Brain pericyte (primary cell): ENCODE measurements around the gene EML5.
"Not testable (repeated sequence)": the region's sequence is repeated elsewhere in the genome, so short reads cannot be mapped to it uniquely, and the experiment has no call there.

ENCODE experiments used
- DNase-seq: peaks from one replicate; pipeline ENCODE4 v3.0.0-alpha.2; 2012; ENCODE audit warnings: low read depth, low spot score

EML5 gene

DNA sequence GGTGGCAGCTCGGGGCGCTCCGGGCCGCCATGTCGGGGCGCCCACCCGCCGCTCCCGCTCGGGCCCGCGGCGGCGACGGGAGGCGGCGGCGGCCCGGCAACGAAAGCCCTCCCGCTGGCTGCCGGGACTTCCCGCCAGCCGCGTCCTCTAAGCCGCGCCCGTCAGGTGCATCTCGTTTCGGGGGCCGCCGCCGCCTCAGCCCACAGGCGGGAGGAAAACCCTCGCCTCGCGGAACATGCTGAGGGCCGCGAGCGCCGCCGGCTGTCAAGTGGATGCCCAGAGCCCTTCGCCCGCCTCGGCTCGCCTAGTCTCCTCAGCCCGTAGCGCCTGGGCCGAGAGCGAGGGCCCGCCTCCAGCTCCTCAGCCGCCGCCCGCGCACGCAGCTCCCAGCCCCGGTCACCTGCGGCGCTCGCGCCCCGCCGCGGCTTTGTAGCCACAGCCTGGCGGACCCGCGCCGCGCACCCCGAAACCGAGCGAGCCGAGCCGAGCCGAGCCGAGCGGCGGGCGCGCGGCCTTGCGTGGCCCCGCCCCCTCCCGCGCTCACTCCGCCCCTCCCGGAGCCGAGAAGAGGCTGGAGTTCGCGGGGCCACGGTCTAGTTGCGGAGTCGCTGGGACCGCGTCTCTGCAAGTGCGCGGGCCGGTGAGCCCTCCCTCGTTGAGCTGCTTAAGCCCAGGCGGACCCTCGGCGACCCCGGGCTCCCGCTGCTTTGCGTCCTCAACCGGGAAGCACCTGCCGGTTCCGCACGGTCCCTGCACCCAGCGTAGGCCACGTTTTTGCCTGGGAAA, at the start of gene EML5:
Gene EML5, minus strand, starts transcription at position 481 of the 786 bp plus-strand sequence. Its CDS starts 450 bp downstream, at position 31.
- DNase-seq, result no peak

DNA sequence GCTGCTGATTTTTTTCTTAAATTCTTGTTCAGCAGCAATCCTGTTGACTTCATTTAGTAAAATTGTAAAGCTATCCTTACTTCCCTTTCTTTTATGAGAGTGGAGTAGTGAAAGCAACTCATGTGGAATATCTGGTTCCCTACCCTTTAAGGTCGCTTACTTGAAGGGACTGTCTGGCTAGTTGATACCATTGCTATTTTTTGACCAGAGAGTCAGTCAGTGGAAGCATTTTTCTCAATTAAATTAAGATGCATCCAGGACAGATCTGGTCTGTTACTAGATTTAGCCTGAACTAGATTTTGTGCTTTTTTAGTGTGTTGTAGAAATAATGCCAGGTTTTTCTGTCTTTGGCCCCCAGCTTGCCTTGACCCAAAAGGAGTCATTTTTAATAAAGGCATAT, 49.7 kb upstream of the EML5 start:
- DNase-seq, result no peak

- DNase-seq, result no peak
Observed at GRCh38 chr14:88841741-88842140, 49.0 kb upstream of the EML5 start.

DNA sequence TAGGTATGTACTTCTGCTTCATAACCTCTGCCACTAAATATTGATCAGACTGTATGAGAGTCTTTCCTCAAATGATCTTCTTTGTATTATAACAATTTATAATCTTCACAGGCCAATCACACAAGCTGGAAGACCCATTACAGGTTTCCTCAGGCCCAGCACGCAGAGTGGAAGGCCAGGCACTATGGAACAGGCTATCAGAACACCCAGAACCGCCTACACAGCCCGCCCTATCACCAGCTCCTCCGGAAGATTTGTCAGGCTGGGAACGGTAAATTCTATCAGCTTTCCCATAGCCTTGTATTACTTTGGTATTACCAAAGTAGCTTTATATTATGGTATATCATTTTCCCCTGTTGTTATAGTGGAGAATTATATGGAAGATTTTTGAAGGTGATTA, 48.2 kb upstream of the EML5 start:
- DNase-seq, result no peak

GRCh38 chr14:88838015-88838414, 45.3 kb upstream of the EML5 start:
- no peak for DNase-seq

- no peak for DNase-seq
Observed at GRCh38 chr14:88837495-88837894, 44.7 kb upstream of the EML5 start.

GRCh38 chr14:88835661-88836060, 42.9 kb upstream of the EML5 start:
- peak; percentile 2 for DNase-seq

- peak; percentile 65 for DNase-seq
Observed at GRCh38 chr14:88834883-88835431, 42.2 kb upstream of the EML5 start.

DNA sequence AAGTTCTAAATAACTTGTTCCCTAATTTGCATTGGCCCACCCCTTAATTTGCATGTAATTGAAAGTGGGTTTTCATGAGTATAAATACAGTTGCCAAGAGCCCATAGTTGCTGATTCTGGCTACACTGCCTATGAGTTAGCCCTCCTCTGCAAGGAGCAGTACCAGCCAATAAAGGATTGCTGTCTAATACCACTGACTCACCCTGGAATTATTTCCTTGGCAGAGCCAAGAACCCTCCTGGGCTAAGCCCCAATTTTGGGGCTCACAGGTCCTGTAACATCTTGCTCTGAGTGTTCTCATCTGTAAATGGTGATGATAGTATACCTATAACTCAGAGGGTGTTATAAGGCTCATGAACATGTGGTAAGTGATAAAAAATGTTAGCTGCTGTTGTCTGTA, 38.5 kb upstream of the EML5 start:
- DNase-seq, result no peak

DNA sequence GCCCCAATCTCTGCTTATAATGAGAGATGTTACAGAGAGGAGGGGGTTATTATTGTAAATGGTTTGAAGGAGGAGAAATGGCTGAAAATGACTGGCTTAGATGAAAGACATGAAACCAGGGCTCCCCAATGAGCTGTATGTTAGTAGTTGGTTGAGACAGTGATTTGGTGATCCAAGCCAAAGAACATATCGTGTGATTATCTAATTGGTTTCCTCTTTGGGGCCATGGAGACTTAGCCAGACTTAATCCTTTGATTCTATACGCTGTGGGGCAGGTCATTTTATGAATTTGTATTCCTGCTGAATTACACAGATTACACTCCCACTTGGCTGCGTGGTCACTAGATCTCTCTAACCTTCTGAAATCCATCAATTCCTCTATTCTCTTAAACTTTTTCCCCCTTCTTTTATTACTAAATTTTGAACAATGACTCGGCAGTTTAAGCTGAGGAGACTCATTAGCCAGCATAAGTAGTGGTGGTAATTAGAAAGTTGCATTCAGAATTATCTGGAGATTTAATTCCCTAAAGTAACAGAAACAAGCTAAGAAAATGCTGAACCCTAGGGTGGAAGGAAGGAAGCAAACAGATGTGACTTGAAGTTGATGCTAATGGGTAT, 37.0 kb upstream of the EML5 start:
- no peak for DNase-seq

GRCh38 chr14:88829188-88829587, 36.4 kb upstream of the EML5 start:
- no peak for DNase-seq

DNA sequence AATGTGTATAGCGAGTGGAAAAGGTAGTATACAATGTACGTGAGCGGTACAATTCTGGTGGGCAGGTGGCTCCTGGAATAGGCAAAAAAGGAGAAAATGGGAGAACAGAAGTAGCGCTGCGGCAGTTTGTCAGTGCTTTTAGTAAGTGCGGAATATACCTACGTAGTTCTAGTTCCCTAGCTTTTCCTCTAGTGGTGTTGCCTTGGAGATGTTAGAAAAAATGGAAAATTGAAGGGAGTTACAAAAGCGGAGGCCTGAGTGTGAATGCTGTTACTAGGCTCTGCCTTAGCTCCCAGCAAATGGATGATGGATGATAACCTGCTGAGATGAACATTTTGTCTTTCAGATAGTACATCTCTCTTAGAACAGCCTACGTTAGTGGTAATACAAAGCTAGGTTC, 32.8 kb upstream of the EML5 start:
- DNase-seq, result no peak

DNA sequence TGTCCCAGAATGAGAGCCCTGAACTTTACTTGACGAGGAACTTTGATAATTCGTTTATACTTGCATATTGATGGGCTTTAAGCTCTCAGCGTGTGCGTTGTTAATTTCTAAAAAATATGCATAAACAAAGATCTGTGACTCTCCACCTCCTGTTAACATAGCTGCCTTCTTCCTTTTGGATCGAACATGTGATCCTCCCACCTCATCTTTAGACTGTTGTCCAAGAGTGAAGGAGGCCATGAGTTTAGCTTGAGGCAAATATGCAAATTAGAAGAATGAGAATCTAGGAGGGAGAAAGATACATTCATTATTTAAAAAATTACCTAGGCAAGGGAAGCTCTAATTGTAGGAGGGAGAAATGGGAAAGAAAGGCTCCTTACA, 32.3 kb upstream of the EML5 start:
- no peak for DNase-seq

- peak; percentile 70 for DNase-seq
Observed at GRCh38 chr14:88824314-88825077, 31.7 kb upstream of the EML5 start, which contains the start of gene TTC8. TTC8 (plus strand) TSS chr14:88824651; CDS start chr14:88824708, 57 bp downstream.

DNA sequence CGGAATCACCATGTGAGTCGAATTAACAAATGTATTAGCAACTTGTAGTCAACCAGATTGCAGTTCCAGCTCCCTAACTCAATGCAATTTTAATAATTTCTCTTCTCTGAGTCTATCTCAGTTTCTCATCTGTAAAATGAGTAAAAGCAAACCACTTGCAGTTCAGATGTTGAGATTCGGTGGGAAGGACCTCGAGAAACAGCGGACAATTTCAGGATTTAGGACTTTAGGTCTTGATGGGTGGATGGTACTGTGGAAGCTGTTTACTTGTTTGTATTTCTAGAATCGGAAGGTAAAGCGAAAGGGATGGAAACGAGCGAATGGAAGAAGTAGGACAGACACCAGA, 31.2 kb upstream of the EML5 start:
- DNase-seq, result no peak

GRCh38 chr14:88821888-88822287, 29.1 kb upstream of the EML5 start:
- DNase-seq, result no peak

DNA sequence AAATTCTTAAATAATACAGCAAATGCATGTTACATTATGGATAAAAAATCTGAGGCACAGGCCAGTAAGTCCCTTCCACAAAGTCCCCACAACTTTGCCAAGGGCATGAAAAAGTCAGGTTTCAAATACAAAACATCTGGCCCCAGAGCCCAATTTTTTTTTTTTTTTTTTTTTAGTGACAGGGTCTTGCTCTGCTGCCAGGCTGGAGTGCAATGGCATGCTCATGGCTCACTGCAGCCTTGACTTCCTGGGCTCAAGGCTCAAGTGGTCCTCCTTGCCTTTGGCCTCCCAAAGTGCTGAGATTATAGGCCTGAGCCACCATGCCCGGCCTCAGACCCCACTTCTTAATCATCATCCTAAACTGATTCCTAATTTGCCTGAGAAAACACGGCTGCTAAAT, 28.6 kb upstream of the EML5 start:
- DNase-seq, result no peak

- not testable (repeated sequence) for DNase-seq
Observed at GRCh38 chr14:88819674-88820073, 26.9 kb upstream of the EML5 start.

- DNase-seq, result no peak
Observed at GRCh38 chr14:88818018-88818417, 25.3 kb upstream of the EML5 start.

DNA sequence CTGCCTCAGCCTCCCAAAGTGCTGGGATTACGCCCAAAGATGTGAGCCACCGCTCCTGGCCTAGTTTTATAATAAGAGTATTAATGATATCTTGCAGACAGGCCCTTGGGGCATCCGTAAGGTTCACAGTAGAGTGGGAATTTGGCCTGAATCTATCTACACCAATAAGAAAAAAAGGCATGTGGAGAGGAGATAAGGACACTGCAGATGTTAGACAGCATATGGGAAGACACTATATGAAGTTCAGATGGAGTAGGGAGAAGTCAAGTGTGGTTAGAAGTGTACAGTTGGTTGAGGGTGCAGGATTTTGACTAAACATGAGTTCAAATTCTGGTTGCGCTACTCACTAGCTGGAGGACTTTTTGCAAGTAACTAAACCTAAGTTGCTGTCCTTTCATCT, 23.2 kb upstream of the EML5 start:
- DNase-seq, result no peak

DNA sequence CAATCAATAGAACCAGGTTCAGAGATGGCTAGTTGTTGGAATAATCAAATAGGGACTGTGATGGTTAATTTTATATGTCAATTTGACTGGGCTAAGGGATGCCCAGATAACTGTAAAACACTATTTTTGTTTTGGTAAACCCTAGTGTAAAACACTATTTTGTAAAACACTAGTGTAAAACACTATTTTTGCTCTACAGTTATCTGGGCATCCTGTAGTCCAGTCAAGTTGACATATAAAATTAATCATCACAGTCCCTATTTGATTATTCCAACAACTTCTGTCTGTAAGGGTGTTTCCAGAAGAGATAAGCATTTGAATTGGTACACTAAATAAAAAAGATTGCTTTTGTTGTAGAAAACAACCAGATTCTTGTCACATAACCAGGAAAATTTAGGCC, 15.6 kb upstream of the EML5 start:
- no peak for DNase-seq

GRCh38 chr14:88804477-88804876, 11.7 kb upstream of the EML5 start:
- DNase-seq, result no peak
